WTC11 (cell line): ENCODE measurements around the gene SIGLEC10. TPM values are rescaled to one million over a fixed set of nuclear protein-coding genes. Genes with fewer than 3 reads are reported as not detected.

Experiments used
- ATAC-seq: fragments of 200-7000 bp; cut with Tn5 transposase; 2 replicates; pipeline ENCODE4 v1.10.0; 2021; ENCODE audit warnings: mild to moderate bottlenecking, moderate library complexity
- CTCF ChIA-PET: fragments of 300-600 bp; sonication (Branson Sonifier 250); formaldehyde crosslinking; loops from one replicate; lab custom pipeline; 2021; ENCODE audit warnings: antibody characterized with exemption; lab: Charles Lee
- POLR2A ChIA-PET: fragments of 350-600 bp; sonication (Branson Sonifier 250); formaldehyde crosslinking; loops from one replicate; lab custom pipeline; 2021; ENCODE audit warnings: antibody characterized with exemption; lab: Charles Lee
- DNase-seq: peaks from one replicate; pipeline ENCODE4 v3.0.0; 2021; ENCODE audit warnings: low spot score
- H3K27ac Mint-ChIP-seq: 2 replicates; pipeline ENCODE4 v1.8.0; 2021; ENCODE audit warnings: mixed read lengths
- H3K27me3 Mint-ChIP-seq: 2 replicates; pipeline ENCODE4 v1.8.0; 2021; ENCODE audit warnings: low read depth, mild to moderate bottlenecking, moderate library complexity, mixed read lengths
- H3K36me3 Mint-ChIP-seq: 2 replicates; pipeline ENCODE4 v1.8.0; 2021; ENCODE audit warnings: mixed read lengths
- H3K4me1 Mint-ChIP-seq: 2 replicates; pipeline ENCODE4 v1.8.0; 2022; ENCODE audit warnings: mixed read lengths
- H3K4me3 Mint-ChIP-seq: 2 replicates; pipeline ENCODE4 v1.8.0; 2021; ENCODE audit warnings: mild to moderate bottlenecking, moderate library complexity, mixed read lengths
- H3K9me3 Mint-ChIP-seq: 2 replicates; pipeline ENCODE4 v1.8.0; 2021; ENCODE audit warnings: mixed read lengths
- AFF4 ChIP-seq: sonication (generic); formaldehyde crosslinking; IDR thresholded peaks from 2 replicates; pipeline ENCODE4 v1.8.1; 2023; ENCODE audit warnings: mild to moderate bottlenecking, missing genetic modification reagents, borderline replicate concordance
- AR ChIP-seq: fragments of 250-450 bp; sonication (Bioruptor Pico); IDR thresholded peaks from 2 replicates; pipeline ENCODE4 v1.9.0; 2021; ENCODE audit warnings: mild to moderate bottlenecking
- CREB1 ChIP-seq: sonication (generic); formaldehyde crosslinking; IDR thresholded peaks from 2 replicates; pipeline ENCODE4 v1.8.0; 2023; ENCODE audit warnings: mild to moderate bottlenecking, missing genetic modification reagents
- CREM ChIP-seq: sonication (generic); formaldehyde crosslinking; IDR thresholded peaks from 2 replicates; pipeline ENCODE4 v1.8.1; 2022; ENCODE audit warnings: mild to moderate bottlenecking, missing genetic modification reagents, moderate library complexity
- ETV6 ChIP-seq: sonication (generic); formaldehyde crosslinking; IDR thresholded peaks from 2 replicates; pipeline ENCODE4 v1.8.1; 2022; ENCODE audit warnings: mild to moderate bottlenecking, missing genetic modification reagents
- FOXK1 ChIP-seq: sonication (generic); formaldehyde crosslinking; IDR thresholded peaks from 2 replicates; pipeline ENCODE4 v1.8.0; 2022; ENCODE audit warnings: mild to moderate bottlenecking, moderate library complexity, missing genetic modification reagents
- FOXP4 ChIP-seq: sonication (generic); formaldehyde crosslinking; IDR thresholded peaks from 2 replicates; pipeline ENCODE4 v1.8.0; 2022; ENCODE audit warnings: mild to moderate bottlenecking, missing genetic modification reagents
- IRF2 ChIP-seq: sonication (generic); formaldehyde crosslinking; IDR thresholded peaks from 2 replicates; pipeline ENCODE4 v1.8.0; 2022; ENCODE audit warnings: low read depth, missing genetic modification reagents, borderline replicate concordance
- JAZF1 ChIP-seq: fragments of 250-450 bp; sonication (Bioruptor Pico); IDR thresholded peaks from 2 replicates; pipeline ENCODE4 v1.9.0; 2021; ENCODE audit warnings: moderate library complexity, mild to moderate bottlenecking, inconsistent platforms
- MXD4 ChIP-seq: fragments of 250-450 bp; sonication (Bioruptor Pico); IDR thresholded peaks from 2 replicates; pipeline ENCODE4 v1.8.0; 2021; ENCODE audit warnings: mild to moderate bottlenecking, moderate library complexity, borderline replicate concordance
- NR2C2 ChIP-seq: sonication (generic); formaldehyde crosslinking; IDR thresholded peaks from 2 replicates; pipeline ENCODE4 v1.8.0; 2022; ENCODE audit warnings: mild to moderate bottlenecking, missing genetic modification reagents
- PRRX2 ChIP-seq: fragments of 250-450 bp; sonication (Bioruptor Pico); IDR thresholded peaks from 2 replicates; pipeline ENCODE4 v1.8.0; 2021; ENCODE audit warnings: mild to moderate bottlenecking
- RELA ChIP-seq: sonication (generic); formaldehyde crosslinking; IDR thresholded peaks from 2 replicates; pipeline ENCODE4 v1.8.1; 2022; ENCODE audit warnings: missing genetic modification reagents, mild to moderate bottlenecking, borderline replicate concordance
- RORB ChIP-seq: fragments of 250-450 bp; sonication (Bioruptor Pico); IDR thresholded peaks from 2 replicates; pipeline ENCODE4 v1.9.0; 2021; ENCODE audit warnings: mild to moderate bottlenecking
- SMAD3 ChIP-seq: sonication (generic); formaldehyde crosslinking; IDR thresholded peaks from 2 replicates; pipeline ENCODE4 v1.8.0; 2022; ENCODE audit warnings: missing genetic modification reagents, mild to moderate bottlenecking, borderline replicate concordance
- USF1 ChIP-seq: sonication (generic); formaldehyde crosslinking; IDR thresholded peaks from 2 replicates; pipeline ENCODE4 v1.8.0; 2022; ENCODE audit warnings: mild to moderate bottlenecking, missing genetic modification reagents
- ZBTB21 ChIP-seq: sonication (generic); formaldehyde crosslinking; IDR thresholded peaks from 2 replicates; pipeline ENCODE4 v1.8.1; 2023; ENCODE audit warnings: mild to moderate bottlenecking, missing genetic modification reagents, borderline replicate concordance
- ZNF425 ChIP-seq: fragments of 250-450 bp; sonication (Bioruptor Pico); conservative IDR thresholded peaks from 2 replicates; pipeline ENCODE4 v1.9.0; 2021; ENCODE audit warnings: mild to moderate bottlenecking
- total RNA-seq: library from RNA; stranded (reverse); gene quantifications from 3 replicates; pipeline ENCODE4 v1.2.3, GENCODE V29; 2021

SIGLEC10 gene
- total RNA-seq, 1 experiment from 2014 or later, result not detected

- no peak for TF ChIP-seq MXD4 (CRISPR knock-in tag)
These were observed 40.7 kb upstream of the SIGLEC10 start, which contains the start of gene SIGLEC8 (continued) for GRCh38 chr19:51458051-51458645.

- Mint-ChIP-seq H3K4me1 (0 out of 2 replicates have a peak, but pooled peaks cover 2% of the 10 kb centered on the region), H3K36me3 (no peaks in the 10 kb centered on the region), H3K9me3 (peaks cover 4% of the 10 kb centered on the region; the same call in 1 of the 2 replicates), H3K27ac (no peak overlapping the region), H3K4me3 (no peak overlapping the region)
- ChIA-PET CTCF (interaction anchor here (0.5 to 1.6 kb wide), 3 partner anchors 199 to 1687 kb away, joined by 3 to 4 read pairs (median 3); no protein-coding TSS in a partner anchor), POLR2A (no interaction called here)
- TF ChIP-seq CREM (CRISPR knock-in tag), result no peak
- TF ChIP-seq PRRX2 (CRISPR knock-in tag), result no peak
- no peak for TF ChIP-seq JAZF1 (CRISPR knock-in tag)
- TF ChIP-seq AFF4 (CRISPR knock-in tag), result no peak
- TF ChIP-seq SMAD3 (CRISPR knock-in tag), result no peak
- no peak for TF ChIP-seq RELA (CRISPR knock-in tag)
- TF ChIP-seq AR, result no peak
- TF ChIP-seq USF1 (CRISPR knock-in tag), result no peak
- no peak for TF ChIP-seq ETV6
- no peak for TF ChIP-seq ZBTB21 (CRISPR knock-in tag)
- no peak for TF ChIP-seq FOXK1 (CRISPR knock-in tag)
- TF ChIP-seq, all 79 proteins: peak for 0
- peaks cover 21% of the 10 kb centered on the region for H3K27me3 Mint-ChIP-seq
- DNase-seq (no peak), ATAC-seq (no peak)
These were observed 40.0 kb upstream of the SIGLEC10 start for GRCh38 chr19:51457351-51458013.

GRCh38 chr19:51456541-51457290 lies 39.3 kb upstream of the SIGLEC10 start:
- Mint-ChIP-seq H3K4me3 (no peak overlapping the region), H3K9me3 (peaks cover 4% of the 10 kb centered on the region; the same call in 1 of the 2 replicates), H3K36me3 (no peaks in the 10 kb centered on the region), H3K27me3 (peaks cover 28% of the 10 kb centered on the region), H3K4me1 (0 out of 2 replicates have a peak, but pooled peaks cover 2% of the 10 kb centered on the region), H3K27ac (no peak overlapping the region)
- ATAC-seq, result no peak
- ChIA-PET CTCF (interaction anchor here (0.9 to 1.6 kb wide), 2 partner anchors 200 to 204 kb away, joined by 3 to 4 read pairs; no protein-coding TSS in a partner anchor), POLR2A (no interaction called here)
- DNase-seq, result no peak
- TF ChIP-seq ETV6 (no peak), JAZF1 (CRISPR knock-in tag) (no peak), ZNF425 (CRISPR knock-in tag) (no peak), FOXP4 (CRISPR knock-in tag) (no peak), NR2C2 (CRISPR knock-in tag) (no peak), CREB1 (no peak), IRF2 (CRISPR knock-in tag) (no peak), RORB (CRISPR knock-in tag) (no peak)
